ENCODE data around the gene FRMD4A.

Gene FRMD4A

GRCh38 chr10:13859979-13860654 is 470.6 kb downstream of the FRMD4A start:
- TF ChIP-seq BHLHE40 (IDR thresholded peaks at IDR 0.05; ENCODE audit: borderline replicate concordance), result no peak
- no peak for TF ChIP-seq ZNF384 (IDR thresholded peaks at IDR 0.05)
- TF ChIP-seq FOXK2 (IDR thresholded peaks at IDR 0.05), result no peak
- TF ChIP-seq SP1 (IDR thresholded peaks at IDR 0.05), result no peak
- no peak for TF ChIP-seq L3MBTL2 (conservative IDR thresholded peaks at IDR 0.05)
- TF ChIP-seq FOXA1 (IDR thresholded peaks at IDR 0.05), result no peak
- TF ChIP-seq NFRKB (IDR thresholded peaks at IDR 0.05), result no peak
- TF ChIP-seq ELF4 (IDR thresholded peaks at IDR 0.05), result no peak
- no peak for TF ChIP-seq FOXM1 (IDR thresholded peaks at IDR 0.05; ENCODE audit: borderline replicate concordance)
- TF ChIP-seq TARDBP (IDR thresholded peaks at IDR 0.05), result no peak
- no peak for DNase-seq (ENCODE audit: extremely low spot score)
- ChIA-PET POLR2A (no interaction called here), CTCF (no interaction called here)

- ChIA-PET POLR2A (no interaction called here), CTCF (no interaction called here)
- TF ChIP-seq TARDBP (IDR thresholded peaks at IDR 0.05), result no peak
- TF ChIP-seq FOXA1 (IDR thresholded peaks at IDR 0.05), result no peak
- no peak for TF ChIP-seq ARNT (IDR thresholded peaks at IDR 0.05)
- no peak for TF ChIP-seq FOXM1 (IDR thresholded peaks at IDR 0.05; ENCODE audit: borderline replicate concordance)
- no peak for TF ChIP-seq SUZ12 (IDR thresholded peaks at IDR 0.05)
- no peak for TF ChIP-seq L3MBTL2 (conservative IDR thresholded peaks at IDR 0.05)
- DNase-seq (ENCODE audit: extremely low spot score), result no peak
These were observed 472.0 kb downstream of the FRMD4A start for GRCh38 chr10:13858709-13859108.

DNA sequence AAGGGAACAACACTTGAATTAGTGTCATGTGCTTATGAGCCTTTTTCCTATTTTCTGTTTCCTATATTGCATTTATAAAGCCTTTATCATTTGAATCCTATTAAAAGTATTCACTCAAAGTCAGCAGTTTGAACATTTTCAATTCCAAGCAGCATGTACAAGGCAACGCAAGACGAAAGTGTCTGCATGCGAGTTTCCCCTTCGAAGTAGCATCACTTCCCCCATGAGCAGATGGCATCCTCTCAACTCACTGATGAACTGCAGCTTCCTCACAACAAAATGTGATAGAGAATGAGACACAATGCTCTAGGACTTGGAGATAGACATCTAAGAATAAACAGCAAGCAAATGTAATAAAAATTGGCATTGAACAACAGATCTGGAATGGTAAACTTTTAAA is 473.3 kb downstream of the FRMD4A start:
- CTCF ChIA-PET, result no interaction called here
- no peak for DNase-seq (ENCODE audit: extremely low spot score)
- no peak for TF ChIP-seq ELF4 (IDR thresholded peaks at IDR 0.05)
- no peak for TF ChIP-seq L3MBTL2 (conservative IDR thresholded peaks at IDR 0.05)
- TF ChIP-seq FOXA1 (IDR thresholded peaks at IDR 0.05), result no peak
- POLR2A ChIA-PET, result no interaction called here

DNA sequence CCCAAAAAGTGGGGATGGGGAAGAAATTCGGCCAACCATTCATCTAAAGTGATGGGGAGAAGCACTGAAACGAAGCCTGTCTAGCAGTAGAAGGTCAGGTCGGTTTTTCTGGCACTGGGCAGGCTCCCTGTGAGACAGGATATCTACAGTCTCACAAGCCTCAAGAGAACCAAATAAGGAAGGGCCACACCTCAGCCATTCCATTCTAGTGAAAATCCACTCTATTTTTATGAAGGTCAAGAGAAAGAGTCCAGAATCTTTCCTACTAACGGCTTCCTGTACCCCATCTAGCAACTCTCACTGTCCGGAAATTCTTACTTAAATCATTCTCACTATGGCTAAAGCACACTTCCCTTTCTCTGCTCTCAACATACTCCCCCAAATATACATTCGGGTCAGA is 476.9 kb downstream of the FRMD4A start:
- ChIA-PET CTCF (no interaction called here), POLR2A (no interaction called here)
- TF ChIP-seq ZNF384 (IDR thresholded peaks at IDR 0.05), result no peak
- no peak for TF ChIP-seq SUZ12 (IDR thresholded peaks at IDR 0.05)
- no peak for TF ChIP-seq LEF1 (IDR thresholded peaks at IDR 0.05; ENCODE audit: borderline replicate concordance)
- no peak for TF ChIP-seq SP1 (IDR thresholded peaks at IDR 0.05)
- no peak for TF ChIP-seq BHLHE40 (IDR thresholded peaks at IDR 0.05; ENCODE audit: borderline replicate concordance)
- TF ChIP-seq, protein P1, sequence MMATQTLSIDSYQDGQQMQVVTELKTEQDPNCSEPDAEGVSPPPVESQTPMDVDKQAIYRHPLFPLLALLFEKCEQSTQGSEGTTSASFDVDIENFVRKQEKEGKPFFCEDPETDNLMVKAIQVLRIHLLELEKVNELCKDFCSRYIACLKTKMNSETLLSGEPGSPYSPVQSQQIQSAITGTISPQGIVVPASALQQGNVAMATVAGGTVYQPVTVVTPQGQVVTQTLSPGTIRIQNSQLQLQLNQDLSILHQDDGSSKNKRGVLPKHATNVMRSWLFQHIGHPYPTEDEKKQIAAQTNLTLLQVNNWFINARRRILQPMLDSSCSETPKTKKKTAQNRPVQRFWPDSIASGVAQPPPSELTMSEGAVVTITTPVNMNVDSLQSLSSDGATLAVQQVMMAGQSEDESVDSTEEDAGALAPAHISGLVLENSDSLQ (IDR thresholded peaks at IDR 0.05), result no peak
- no peak for TF ChIP-seq FOXM1 (IDR thresholded peaks at IDR 0.05; ENCODE audit: borderline replicate concordance)
- no peak for TF ChIP-seq ELF4 (IDR thresholded peaks at IDR 0.05)
- no peak for TF ChIP-seq CTBP1 (IDR thresholded peaks at IDR 0.05; ENCODE audit: borderline replicate concordance)
- no peak for TF ChIP-seq NFRKB (IDR thresholded peaks at IDR 0.05)
- TF ChIP-seq HDGF (IDR thresholded peaks at IDR 0.05; ENCODE audit: borderline replicate concordance), result no peak
- TF ChIP-seq TARDBP (IDR thresholded peaks at IDR 0.05), result no peak
- no peak for TF ChIP-seq ARNT (IDR thresholded peaks at IDR 0.05)
- TF ChIP-seq L3MBTL2 (conservative IDR thresholded peaks at IDR 0.05), result no peak
- TF ChIP-seq FOXA1 (IDR thresholded peaks at IDR 0.05), result no peak
- no peak for TF ChIP-seq FOXK2 (IDR thresholded peaks at IDR 0.05)
- no peak for DNase-seq (ENCODE audit: extremely low spot score)

GRCh38 chr10:13852872-13853271 is 477.9 kb downstream of the FRMD4A start:
- no peak for DNase-seq (ENCODE audit: extremely low spot score)
- POLR2A ChIA-PET, result no interaction called here
- TF ChIP-seq ZNF384 (IDR thresholded peaks at IDR 0.05) (no peak), SUZ12 (IDR thresholded peaks at IDR 0.05) (no peak), FOXM1 (IDR thresholded peaks at IDR 0.05; ENCODE audit: borderline replicate concordance) (no peak), FOXA1 (IDR thresholded peaks at IDR 0.05) (no peak), L3MBTL2 (conservative IDR thresholded peaks at IDR 0.05) (no peak), SP1 (IDR thresholded peaks at IDR 0.05) (no peak), HDGF (IDR thresholded peaks at IDR 0.05; ENCODE audit: borderline replicate concordance) (no peak)
- TF ChIP-seq, protein P1 (IDR thresholded peaks at IDR 0.05), result no peak
- CTCF ChIA-PET, result no interaction called here

GRCh38 chr10:13851906-13852305 is 478.8 kb downstream of the FRMD4A start:
- no peak for TF ChIP-seq FOXA1 (IDR thresholded peaks at IDR 0.05)
- TF ChIP-seq FOXK2 (IDR thresholded peaks at IDR 0.05), result no peak
- no peak for TF ChIP-seq L3MBTL2 (conservative IDR thresholded peaks at IDR 0.05)
- TF ChIP-seq SP1 (IDR thresholded peaks at IDR 0.05), result no peak
- no peak for TF ChIP-seq ZNF384 (IDR thresholded peaks at IDR 0.05)
- TF ChIP-seq ARNT (IDR thresholded peaks at IDR 0.05), result no peak
- TF ChIP-seq BHLHE40 (IDR thresholded peaks at IDR 0.05; ENCODE audit: borderline replicate concordance), result no peak
- TF ChIP-seq SUZ12 (IDR thresholded peaks at IDR 0.05), result no peak
- no peak for TF ChIP-seq NFRKB (IDR thresholded peaks at IDR 0.05)
- TF ChIP-seq HDGF (IDR thresholded peaks at IDR 0.05; ENCODE audit: borderline replicate concordance), result no peak
- TF ChIP-seq, protein P1 (IDR thresholded peaks at IDR 0.05), result no peak
- no peak for TF ChIP-seq TARDBP (IDR thresholded peaks at IDR 0.05)
- TF ChIP-seq CTBP1 (IDR thresholded peaks at IDR 0.05; ENCODE audit: borderline replicate concordance), result no peak
- TF ChIP-seq ELF4 (IDR thresholded peaks at IDR 0.05), result no peak
- no peak for TF ChIP-seq LEF1 (IDR thresholded peaks at IDR 0.05; ENCODE audit: borderline replicate concordance)
- no peak for TF ChIP-seq FOXM1 (IDR thresholded peaks at IDR 0.05; ENCODE audit: borderline replicate concordance)
- CTCF ChIA-PET, result no interaction called here
- POLR2A ChIA-PET, result no interaction called here
- no peak for DNase-seq (ENCODE audit: extremely low spot score)
